Smooth muscle cell (in vitro differentiated cells): ENCODE data around the gene SUCNR1. TPM values are rescaled to one million over a fixed set of nuclear protein-coding genes. Genes with fewer than 3 reads are reported as not detected.

Source experiments
- DNase-seq: peaks from one replicate; lab custom pipeline; 2025; ENCODE audit not compliant: unreplicated experiment; lab: John Stamatoyannopoulos, UW
- H2AFZ ChIP-seq: fragments of 200-600 bp; sonication (generic); 2 replicates; pipeline ENCODE4 v1.6.0; 2016; ENCODE audit warnings: antibody characterized with exemption, low read depth, mild to moderate bottlenecking
- H3F3A ChIP-seq: fragments of 200-600 bp; sonication (generic); 2 replicates; pipeline ENCODE4 v1.6.0; 2017; ENCODE audit warnings: antibody characterized with exemption, low read depth
- H3K27ac ChIP-seq: fragments of 200-600 bp; sonication (generic); 2 replicates; pipeline ENCODE4 v1.5.1; 2016; ENCODE audit warnings: low read depth, mild to moderate bottlenecking
- H3K27me3 ChIP-seq: fragments of 200-600 bp; sonication (generic); 2 replicates; pipeline ENCODE4 v1.6.1; 2016; ENCODE audit warnings: low read depth, mild to moderate bottlenecking
- H3K36me3 ChIP-seq: fragments of 200-600 bp; sonication (generic); 2 replicates; pipeline ENCODE4 v1.5.1; 2016; ENCODE audit warnings: low read depth
- H3K4me1 ChIP-seq: fragments of 200-600 bp; sonication (generic); 2 replicates; pipeline ENCODE4 v1.5.1; 2016; ENCODE audit warnings: low read depth
- H3K4me2 ChIP-seq: fragments of 200-600 bp; sonication (generic); 2 replicates; pipeline ENCODE4 v1.6.0; 2016; ENCODE audit warnings: mild to moderate bottlenecking
- H3K4me3 ChIP-seq: fragments of 200-600 bp; sonication (generic); 2 replicates; pipeline ENCODE4 v1.5.1; 2016; ENCODE audit warnings: mild to moderate bottlenecking
- H3K79me2 ChIP-seq: fragments of 200-600 bp; sonication (generic); 2 replicates; pipeline ENCODE4 v1.6.0; 2016; ENCODE audit warnings: low read depth, mild to moderate bottlenecking
- H3K9ac ChIP-seq: fragments of 200-600 bp; sonication (generic); 2 replicates; pipeline ENCODE4 v1.6.0; 2016; ENCODE audit warnings: low read depth
- H3K9me3 ChIP-seq: fragments of 200-600 bp; sonication (generic); replicated peaks from 2 replicates; pipeline ENCODE4 v1.5.1; 2016; ENCODE audit warnings: low read depth
- H4K20me1 ChIP-seq: fragments of 200-600 bp; sonication (generic); 2 replicates; pipeline ENCODE4 v1.6.0; 2016; ENCODE audit warnings: low read depth
- WGBS: methylation state at CpG from one replicate; pipeline ENCODE4 v1.1.7; 2016; ENCODE audit warnings: low lambda C conversion rate; 5-methylcytosine and 5-hydroxymethylcytosine counted together
- polyA plus RNA-seq: library from polyadenylated mRNA; unstranded; fragments of >200 nt; fragmentation: Nextera tagmentation; extraction: Ambion mirVana; gene quantifications from 2 replicates; pipeline ENCODE4 v1.2.1, GENCODE V29; 2016
- total RNA-seq: library from RNA; depleted of rRNA; stranded (reverse); fragments of >200 nt; gene quantifications from 2 replicates; pipeline ENCODE4 v1.2.3, GENCODE V29; 2014
- TF ChIP-seq, protein P1 (sequence below): fragments of 200-600 bp; sonication (generic); IDR thresholded peaks from 2 replicates; pipeline ENCODE4 v1.5.1; 2017; ENCODE audit warnings: borderline replicate concordance, mild to moderate bottlenecking, antibody characterized with exemption; ENCODE audit not compliant: insufficient read depth, poor library complexity, severe bottlenecking

SUCNR1 gene
- total and polyA plus RNA-seq, 2 experiments from 2014 or later, result not detected

DNA sequence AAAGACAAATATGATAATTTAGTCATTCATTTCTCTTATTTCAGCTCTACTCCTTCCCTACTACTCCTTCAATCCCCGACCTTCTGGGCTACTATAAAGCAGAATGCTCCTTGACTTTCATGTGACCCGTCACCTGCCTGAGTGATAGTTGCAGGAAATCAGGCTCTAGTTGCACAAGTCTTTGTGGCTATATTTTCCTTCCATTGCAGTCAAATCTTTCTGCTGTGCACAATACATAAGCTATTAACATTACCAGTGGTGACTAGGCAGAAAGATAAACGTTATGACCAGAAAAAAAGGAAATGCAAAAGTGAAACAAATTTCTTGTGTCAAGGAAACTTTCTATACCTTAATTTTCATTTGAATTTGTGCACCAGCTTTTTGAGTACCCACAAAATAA, 2.3 kb downstream of the SUCNR1 start:
- H3K4me3 ChIP-seq, result no peak overlapping the region
- H3K4me1 ChIP-seq, result no peaks in the 10 kb centered on the region
- no peak overlapping the region for H3K27ac ChIP-seq
- H4K20me1 ChIP-seq, result no peaks in the 10 kb centered on the region
- H3K9me3 ChIP-seq, result no peaks in the 10 kb centered on the region
- 81% methylated on average over 3 of the region's 3 CpGs for WGBS
- no peak overlapping the region for H3K9ac ChIP-seq
- peak overlapping the region; percentile 10 for H3K4me2 ChIP-seq
- no peak for DNase-seq
- TF ChIP-seq, protein P1, sequence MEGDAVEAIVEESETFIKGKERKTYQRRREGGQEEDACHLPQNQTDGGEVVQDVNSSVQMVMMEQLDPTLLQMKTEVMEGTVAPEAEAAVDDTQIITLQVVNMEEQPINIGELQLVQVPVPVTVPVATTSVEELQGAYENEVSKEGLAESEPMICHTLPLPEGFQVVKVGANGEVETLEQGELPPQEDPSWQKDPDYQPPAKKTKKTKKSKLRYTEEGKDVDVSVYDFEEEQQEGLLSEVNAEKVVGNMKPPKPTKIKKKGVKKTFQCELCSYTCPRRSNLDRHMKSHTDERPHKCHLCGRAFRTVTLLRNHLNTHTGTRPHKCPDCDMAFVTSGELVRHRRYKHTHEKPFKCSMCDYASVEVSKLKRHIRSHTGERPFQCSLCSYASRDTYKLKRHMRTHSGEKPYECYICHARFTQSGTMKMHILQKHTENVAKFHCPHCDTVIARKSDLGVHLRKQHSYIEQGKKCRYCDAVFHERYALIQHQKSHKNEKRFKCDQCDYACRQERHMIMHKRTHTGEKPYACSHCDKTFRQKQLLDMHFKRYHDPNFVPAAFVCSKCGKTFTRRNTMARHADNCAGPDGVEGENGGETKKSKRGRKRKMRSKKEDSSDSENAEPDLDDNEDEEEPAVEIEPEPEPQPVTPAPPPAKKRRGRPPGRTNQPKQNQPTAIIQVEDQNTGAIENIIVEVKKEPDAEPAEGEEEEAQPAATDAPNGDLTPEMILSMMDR, result no peak
- peak overlapping the region; percentile 75 for H2AFZ ChIP-seq
- H3F3A ChIP-seq, result peaks cover 7% of the 10 kb centered on the region
- H3K79me2 ChIP-seq, result no peaks in the 10 kb centered on the region
- no peaks in the 10 kb centered on the region for H3K36me3 ChIP-seq
- no peaks in the 10 kb centered on the region for H3K27me3 ChIP-seq

DNA sequence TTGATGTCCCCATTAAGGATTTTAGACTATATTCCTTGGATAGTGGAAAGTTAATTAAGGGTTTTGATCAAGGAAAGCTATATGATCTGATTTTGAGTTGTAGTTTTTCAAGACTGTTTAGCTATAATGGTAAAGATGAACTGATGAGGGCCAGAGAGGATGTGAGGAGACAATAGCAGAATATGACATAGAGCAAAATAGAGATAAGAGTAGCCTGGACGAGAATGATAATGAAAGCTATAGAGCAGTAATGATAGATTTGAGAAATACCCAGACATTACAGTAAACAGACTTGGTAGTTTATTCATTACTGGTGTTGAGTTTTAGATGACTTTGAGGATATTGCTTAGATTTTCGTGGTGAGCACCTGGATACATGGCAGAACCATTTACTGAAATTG, 3.8 kb downstream of the SUCNR1 start:
- Histone ChIP-seq H3K9ac (no peak overlapping the region), H3K4me2 (no peak overlapping the region), H3K79me2 (no peaks in the 10 kb centered on the region), H3K4me3 (no peak overlapping the region), H3F3A (no peaks in the 10 kb centered on the region), H3K27me3 (no peaks in the 10 kb centered on the region), H3K36me3 (no peaks in the 10 kb centered on the region), H3K27ac (no peak overlapping the region), H3K4me1 (no peaks in the 10 kb centered on the region), H3K9me3 (no peaks in the 10 kb centered on the region), H2AFZ (no peak overlapping the region), H4K20me1 (no peaks in the 10 kb centered on the region)
- DNase-seq, result no peak
- TF ChIP-seq, protein P1, result no peak
- 85% methylated on average over 2 of the region's 2 CpGs for WGBS

DNA sequence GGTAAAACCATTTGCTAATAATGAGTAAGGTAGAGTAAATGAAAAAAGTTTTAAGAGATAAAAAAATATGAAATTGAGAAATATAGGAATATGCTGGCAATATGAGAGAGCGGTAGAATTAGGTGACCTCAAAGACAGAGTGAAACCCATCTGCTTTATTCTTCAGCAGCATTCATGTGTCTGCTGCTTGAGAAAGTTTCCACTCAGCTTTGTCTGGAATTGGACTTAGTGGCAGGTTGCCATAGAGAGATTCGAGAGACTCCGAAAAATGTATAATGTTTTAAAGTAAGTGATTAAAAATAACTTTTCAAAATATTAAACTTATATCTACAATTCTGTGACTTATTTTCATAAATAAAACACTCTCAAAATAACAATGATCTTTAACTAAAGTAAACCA, 5.0 kb downstream of the SUCNR1 start:
- TF ChIP-seq, protein P1, result no peak
- 98% methylated on average over 3 of the region's 3 CpGs for WGBS
- no peaks in the 10 kb centered on the region for H3K36me3 ChIP-seq
- no peak overlapping the region for H3K4me3 ChIP-seq
- no peaks in the 10 kb centered on the region for H3K9me3 ChIP-seq
- H3F3A ChIP-seq, result no peaks in the 10 kb centered on the region
- H2AFZ ChIP-seq, result no peak overlapping the region
- no peaks in the 10 kb centered on the region for H3K79me2 ChIP-seq
- H3K4me1 ChIP-seq, result no peaks in the 10 kb centered on the region
- no peak overlapping the region for H3K4me2 ChIP-seq
- no peak overlapping the region for H3K9ac ChIP-seq
- H4K20me1 ChIP-seq, result no peaks in the 10 kb centered on the region
- no peaks in the 10 kb centered on the region for H3K27me3 ChIP-seq
- no peak overlapping the region for H3K27ac ChIP-seq
- no peak for DNase-seq

DNA sequence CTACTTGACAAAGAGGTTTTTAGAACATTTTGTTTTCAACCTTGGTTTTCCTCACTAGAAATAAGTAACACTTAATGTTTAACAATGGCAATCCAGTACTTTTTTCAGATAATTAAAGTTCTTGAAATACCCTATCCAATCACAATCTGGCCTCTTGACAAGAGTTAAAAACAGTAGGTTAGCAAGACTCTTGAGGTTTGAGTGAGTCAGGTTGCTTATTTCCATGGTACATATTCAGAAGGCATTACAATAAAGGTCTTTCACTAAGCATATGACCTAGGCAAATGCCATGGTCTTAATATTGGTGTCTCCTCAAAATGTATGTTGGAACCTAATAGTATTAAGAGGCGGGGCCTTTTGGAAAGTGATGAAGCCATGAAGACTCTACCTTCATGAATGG, 5.6 kb downstream of the SUCNR1 start:
- Histone ChIP-seq H3K36me3 (no peaks in the 10 kb centered on the region), H3K9ac (no peak overlapping the region), H3K27ac (no peak overlapping the region), H3K27me3 (no peaks in the 10 kb centered on the region), H3K79me2 (no peaks in the 10 kb centered on the region), H3F3A (no peaks in the 10 kb centered on the region), H3K4me2 (no peak overlapping the region), H3K9me3 (no peaks in the 10 kb centered on the region), H3K4me1 (no peaks in the 10 kb centered on the region), H4K20me1 (no peaks in the 10 kb centered on the region), H2AFZ (no peak overlapping the region), H3K4me3 (no peak overlapping the region)
- TF ChIP-seq, protein P1, result no peak
- DNase-seq, result no peak
- WGBS, result 100% methylated on average over 1 of the region's 1 CpG
